HepG2 (cell line): ENCODE data around the gene EGFL8. TPM values are rescaled to one million over a fixed set of nuclear protein-coding genes. Genes with fewer than 3 reads are reported as not detected.

Source experiments
- CEBPZ ChIP-seq: IDR thresholded peaks from 2 replicates; pipeline ENCODE4 v1.6.1; 2012; ENCODE audit warnings: low read length, improper control_type of control experiment
- EP300 ChIP-seq, 3 experiments: sonication (generic) in 1 of 3; formaldehyde crosslinking in 1 of 3; IDR thresholded peaks; 2 replicates each; pipeline versions ENCODE4 v1.5.1 to v1.6.1; 2011 to 2020; ENCODE audit warnings: low read depth in 2 of 3, low read length in 2 of 3, borderline replicate concordance in 1 of 3, improper control_type of control experiment in 1 of 3, mild to moderate bottlenecking in 1 of 3, missing genetic modification reagents in 1 of 3, moderate library complexity in 1 of 3
- HNRNPL ChIP-seq: fragments of 200-400 bp; formaldehyde crosslinking; IDR thresholded peaks from 2 replicates; pipeline ENCODE4 v1.6.1; 2017; ENCODE audit warnings: mild to moderate bottlenecking, low read depth, low read length
- MTA1 ChIP-seq: sonication (generic); formaldehyde crosslinking; IDR thresholded peaks from 2 replicates; pipeline ENCODE4 v1.4.0; 2020; ENCODE audit warnings: missing genetic modification reagents, mild to moderate bottlenecking, borderline replicate concordance
- NFE2L1 ChIP-seq: sonication (generic); formaldehyde crosslinking; IDR thresholded peaks from 2 replicates; pipeline ENCODE4 v1.4.0; 2020; ENCODE audit warnings: missing genetic modification reagents, mild to moderate bottlenecking, borderline replicate concordance
- PLSCR1 ChIP-seq: sonication (generic); formaldehyde crosslinking; IDR thresholded peaks from 2 replicates; pipeline ENCODE4 v1.5.0; 2020; ENCODE audit warnings: missing genetic modification reagents, mild to moderate bottlenecking, borderline replicate concordance
- POLR2G ChIP-seq: fragments of 200-400 bp; formaldehyde crosslinking; IDR thresholded peaks from 2 replicates; pipeline ENCODE4 v1.6.1; 2018; ENCODE audit warnings: mild to moderate bottlenecking, low read depth, low read length, moderate library complexity
- STAT6 ChIP-seq: sonication (generic); formaldehyde crosslinking; IDR thresholded peaks from 2 replicates; pipeline ENCODE4 v1.4.0; 2020; ENCODE audit warnings: missing genetic modification reagents, mild to moderate bottlenecking, borderline replicate concordance
- ZNF121 ChIP-seq: sonication (generic); formaldehyde crosslinking; IDR thresholded peaks from 2 replicates; pipeline ENCODE4 v1.5.0; 2020; ENCODE audit warnings: mild to moderate bottlenecking, missing genetic modification reagents
- ZNF674 ChIP-seq: sonication (generic); formaldehyde crosslinking; IDR thresholded peaks from 2 replicates; pipeline ENCODE4 v1.5.0; 2020; ENCODE audit warnings: low read depth, mild to moderate bottlenecking, missing genetic modification reagents
- ZNF709 ChIP-seq: sonication (generic); formaldehyde crosslinking; IDR thresholded peaks from 2 replicates; pipeline ENCODE4 v1.5.0; 2020; ENCODE audit warnings: mild to moderate bottlenecking, missing genetic modification reagents
- ZXDC ChIP-seq: sonication (generic); formaldehyde crosslinking; IDR thresholded peaks from 2 replicates; pipeline ENCODE4 v1.5.0; 2020; ENCODE audit warnings: mild to moderate bottlenecking, missing genetic modification reagents
- polyA plus RNA-seq, 8 experiments: library from polyadenylated mRNA; depleted of rRNA in 3 of 8; stranded (reverse) in 7 of 8; unstranded in 1 of 8; fragments of >200 nt; fragmentation: Illumina TruSeq in 4 of 8; extraction: Trizol in 4 of 8; gene quantifications; 2 replicates each; pipeline versions ENCODE4 v1.2.1 to v1.2.3, GENCODE V29; 2011 to 2016; ENCODE audit warnings: low read depth in 4 of 8, missing spikeins in 1 of 8, mixed read lengths in 1 of 8; ENCODE audit not compliant: insufficient read depth in 1 of 8
- total RNA-seq, 5 experiments: library from RNA; depleted of rRNA; stranded (reverse); fragments of >200 nt; fragmentation: Illumina TruSeq; extraction: Trizol; gene quantifications; 2 replicates each; pipeline ENCODE4 v1.2.3, GENCODE V29; 2016; ENCODE audit warnings: low read depth in 1 of 5

EGFL8 gene
- total and polyA plus RNA-seq, 2 of the 13 experiments (the other 11 are each of a cell fraction or from before 2014, with no cell fraction given): 10.0 to 11.5 TPM

GRCh38 chr6:32177183-32177787 is 12.9 kb downstream of the EGFL8 start (continued):
- TF ChIP-seq PLSCR1 (CRISPR knock-in tag): no peak
- no peak for TF ChIP-seq CEBPZ
- no peak for TF ChIP-seq NFE2L1
- TF ChIP-seq MTA1: no peak
- no peak for TF ChIP-seq ZNF121 (CRISPR knock-in tag)
- no peak for TF ChIP-seq ZNF674 (CRISPR knock-in tag)
- TF ChIP-seq HNRNPL: no peak
- peak; percentile 54; the same call in 1 of the 2 replicates for TF ChIP-seq ZNF709 (CRISPR knock-in tag)
- TF ChIP-seq POLR2G: peak; percentile 86
- no peak for TF ChIP-seq ZXDC (CRISPR knock-in tag)
- TF ChIP-seq EP300 (IDR thresholded peaks at IDR 0.05; ENCODE audit: low read depth in 2 of 2, low read length in 2 of 2): no peak
- TF ChIP-seq EP300 (CRISPR knock-in tag; IDR thresholded peaks at IDR 0.05; ENCODE audit: borderline replicate concordance): no peak
- no peak for TF ChIP-seq STAT6 (CRISPR knock-in tag)
